ENCODE data around the gene PRSS8.

GRCh38 chr16:31134091-31134571 is 1.4 kb downstream of the PRSS8 start:
- TF ChIP-seq CTCF (conservative IDR thresholded peaks at IDR 0.05) (no peak), EZH2 (IDR thresholded peaks at IDR 0.05; ENCODE audit: low read depth) (no peak)
